H1 (cell line): ENCODE results near the gene MFSD2A. TPM values are rescaled to one million over a fixed set of nuclear protein-coding genes. Genes with fewer than 3 reads are reported as not detected.

Experiments used
- CTCF ChIA-PET: fragments of 300-600 bp; sonication (Branson Sonifier 250); formaldehyde crosslinking; loops from one replicate; lab custom pipeline; 2021; ENCODE audit not compliant: partially characterized antibody; lab: Charles Lee
- POLR2A ChIA-PET: fragments of 300-600 bp; sonication (Branson Sonifier 250); formaldehyde crosslinking; loops from one replicate; lab custom pipeline; 2021; ENCODE audit warnings: inconsistent platforms; ENCODE audit not compliant: partially characterized antibody; lab: Charles Lee
- DNase-seq, 2 experiments: peaks; one replicate each; pipeline versions ENCODE4 v3.0.0 to v3.0.0-alpha.2; 2010 to 2022; ENCODE audit warnings: low spot score in 2 of 2, low read depth in 1 of 2, mixed read lengths in 1 of 2
- FAIRE-seq: peaks from 2 replicates; lab custom pipeline; 2011; peaks lifted over from hg19 to GRCh38; lab: Jason Lieb, UNC
- H2AFZ ChIP-seq: 2 replicates; pipeline ENCODE4 v1.8.1; 2012; ENCODE audit warnings: low read length, inconsistent platforms
- H2AK5ac ChIP-seq: 2 replicates; pipeline ENCODE4 v1.6.1; 2013; ENCODE audit warnings: low read depth, low read length
- H2BK120ac ChIP-seq: replicated peaks from 2 replicates; pipeline ENCODE3; 2013; ENCODE audit warnings: low read depth, low read length, inconsistent platforms
- H2BK12ac ChIP-seq: 2 replicates; pipeline ENCODE4 v1.6.1; 2013; ENCODE audit warnings: low read depth, low read length
- H2BK15ac ChIP-seq: 2 replicates; pipeline ENCODE4 v1.6.1; 2013; ENCODE audit warnings: low read length
- H2BK20ac ChIP-seq: 2 replicates; pipeline ENCODE4 v1.6.1; 2013; ENCODE audit warnings: low read length
- H2BK5ac ChIP-seq: 2 replicates; pipeline ENCODE4 v1.6.1; 2013; ENCODE audit warnings: low read depth, low read length
- H3K14ac ChIP-seq: 2 replicates; pipeline ENCODE4 v1.6.1; 2013; ENCODE audit warnings: inconsistent platforms; ENCODE audit not compliant: insufficient read length
- H3K18ac ChIP-seq: 2 replicates; pipeline ENCODE4 v1.6.1; 2013; ENCODE audit warnings: low read length; ENCODE audit errors: extremely low read depth
- H3K23ac ChIP-seq: 2 replicates; pipeline ENCODE4 v1.6.1; 2013; ENCODE audit warnings: inconsistent platforms; ENCODE audit not compliant: insufficient read length
- H3K23me2 ChIP-seq: 2 replicates; pipeline ENCODE4 v1.6.1; 2013; ENCODE audit warnings: low read depth, low read length
- H3K27ac ChIP-seq: 2 replicates; pipeline ENCODE4 v1.6.1; 2011; ENCODE audit warnings: low read depth, low read length, inconsistent platforms
- H3K27me3 ChIP-seq, 4 experiments: replicated peaks in 1 of 4; 1 replicate in 1 of 4; 2 replicates in 3 of 4; pipeline versions ENCODE4 v1.6.1 to v1.8.1; 2011 to 2013; ENCODE audit warnings: low read length in 3 of 4, mild to moderate bottlenecking in 3 of 4, inconsistent platforms in 2 of 4, mixed read lengths in 2 of 4, moderate library complexity in 1 of 4; ENCODE audit not compliant: control insufficient read depth in 3 of 4, insufficient read depth in 3 of 4; ENCODE audit errors: extremely low read depth in 1 of 4
- H3K36me3 ChIP-seq, 4 experiments: 2 replicates each; pipeline versions ENCODE4 v1.6.1 to v1.8.1; 2011 to 2013; ENCODE audit warnings: mild to moderate bottlenecking in 4 of 4, low read length in 3 of 4, moderate library complexity in 2 of 4, control low read depth in 1 of 4, inconsistent platforms in 1 of 4; ENCODE audit not compliant: insufficient read depth in 4 of 4, control insufficient read depth in 2 of 4
- H3K4ac ChIP-seq: replicated peaks from 2 replicates; pipeline ENCODE3; 2013; ENCODE audit warnings: low read length, low read depth, mixed read lengths, inconsistent platforms; ENCODE audit not compliant: insufficient read length
- H3K4me1 ChIP-seq, 4 experiments: replicated peaks in 1 of 4; 1 replicate in 1 of 4; 2 replicates in 3 of 4; pipeline versions ENCODE4 v1.6.1 to v1.8.1; 2011 to 2013; ENCODE audit warnings: low read length in 3 of 4, inconsistent platforms in 2 of 4, mixed read lengths in 1 of 4; ENCODE audit not compliant: insufficient read depth in 4 of 4, control insufficient read depth in 3 of 4
- H3K4me2 ChIP-seq, 2 experiments: 2 replicates each; pipeline versions ENCODE4 v1.6.1 to v1.8.1; 2011 to 2013; ENCODE audit warnings: low read depth in 2 of 2, low read length in 2 of 2, control low read depth in 1 of 2, inconsistent platforms in 1 of 2, mild to moderate bottlenecking in 1 of 2; ENCODE audit not compliant: insufficient read depth in 1 of 2
- H3K4me3 ChIP-seq, 4 experiments: fragments of 200-600, 300-600 bp in 1 of 4; sonication (generic), shearing (Covaris generic), sonication (Bioruptor Twin) in 1 of 4; 2 replicates each; pipeline versions ENCODE4 v1.5.1 to v1.8.1; 2011 to 2016; ENCODE audit warnings: low read length in 4 of 4, low read depth in 3 of 4, control low read depth in 2 of 4, inconsistent platforms in 2 of 4, mild to moderate bottlenecking in 2 of 4, mixed read lengths in 1 of 4, moderate library complexity in 1 of 4; ENCODE audit not compliant: insufficient read depth in 2 of 4; ENCODE audit errors: extremely low read depth in 1 of 4
- H3K56ac ChIP-seq: replicated peaks from 2 replicates; pipeline ENCODE3; 2013; ENCODE audit warnings: low read depth, mild to moderate bottlenecking, mixed read lengths, low read length, inconsistent platforms; ENCODE audit not compliant: insufficient read length
- H3K79me1 ChIP-seq: 2 replicates; pipeline ENCODE4 v1.6.1; 2013; ENCODE audit warnings: low read depth, low read length, control low read depth
- H3K79me2 ChIP-seq, 2 experiments: 2 replicates each; pipeline versions ENCODE4 v1.6.1 to v1.8.1; 2012 to 2013; ENCODE audit warnings: low read length in 2 of 2, mild to moderate bottlenecking in 2 of 2, inconsistent platforms in 1 of 2; ENCODE audit not compliant: insufficient read depth in 2 of 2, control insufficient read depth in 1 of 2
- H3K9ac ChIP-seq, 4 experiments: replicated peaks in 1 of 4; 1 replicate in 1 of 4; 2 replicates in 3 of 4; pipeline versions ENCODE4 v1.6.1 to v1.8.1; 2011 to 2013; ENCODE audit warnings: low read depth in 3 of 4, low read length in 3 of 4, control low read depth in 2 of 4, mild to moderate bottlenecking in 2 of 4, moderate library complexity in 2 of 4, inconsistent platforms in 1 of 4; ENCODE audit errors: extremely low read depth in 1 of 4
- H3K9me3 ChIP-seq, 2 experiments: 2 replicates each; pipeline versions ENCODE4 v1.6.1 to v1.8.1; 2012 to 2013; ENCODE audit warnings: mild to moderate bottlenecking in 2 of 2, moderate library complexity in 2 of 2, control low read depth in 1 of 2, inconsistent platforms in 1 of 2, low read depth in 1 of 2, low read length in 1 of 2, mixed read lengths in 1 of 2; ENCODE audit not compliant: insufficient read depth in 2 of 2
- H4K20me1 ChIP-seq, 2 experiments: replicated peaks in 1 of 2; 2 replicates each; pipeline versions ENCODE3 to v1.8.1; 2011 to 2013; ENCODE audit warnings: inconsistent platforms in 2 of 2, low read length in 2 of 2, mild to moderate bottlenecking in 1 of 2; ENCODE audit not compliant: insufficient read depth in 2 of 2, control insufficient read depth in 1 of 2
- H4K5ac ChIP-seq: 2 replicates; pipeline ENCODE4 v1.6.1; 2013; ENCODE audit warnings: low read length, low read depth, mixed read lengths, inconsistent platforms; ENCODE audit not compliant: insufficient read length
- H4K8ac ChIP-seq: 2 replicates; pipeline ENCODE4 v1.8.0; 2013; ENCODE audit warnings: mild to moderate bottlenecking, moderate library complexity, low read length, inconsistent platforms; ENCODE audit not compliant: insufficient read depth; ENCODE audit errors: extremely low read depth
- H4K91ac ChIP-seq: replicated peaks from 2 replicates; pipeline ENCODE3; 2013; ENCODE audit warnings: low read length, mixed read lengths, inconsistent platforms; ENCODE audit not compliant: insufficient read length
- ATF2 ChIP-seq: IDR thresholded peaks from 2 replicates; pipeline ENCODE4 v1.6.1; 2012; ENCODE audit warnings: low read length, inconsistent platforms
- CBX8 ChIP-seq: fragments of 300-800, 300-1000 bp; sonication (generic); IDR thresholded peaks from 2 replicates; pipeline ENCODE4 v1.7.1; 2016; ENCODE audit warnings: low read depth, low read length, borderline replicate concordance
- CREB1 ChIP-seq: IDR thresholded peaks from 2 replicates; pipeline ENCODE4 v1.6.1; 2012; ENCODE audit warnings: inconsistent platforms
- KDM5A ChIP-seq: fragments of 200-600 bp; IDR thresholded peaks from 2 replicates; pipeline ENCODE4 v1.7.1; 2012; ENCODE audit warnings: mild to moderate bottlenecking, low read length, inconsistent platforms, mixed read lengths
- RNF2 ChIP-seq: fragments of 200-900, 300-1000 bp; sonication (generic); IDR thresholded peaks from 2 replicates; pipeline ENCODE4 v1.7.1; 2016; ENCODE audit warnings: borderline replicate concordance, low read depth, mild to moderate bottlenecking, antibody characterized with exemption, low read length; ENCODE audit not compliant: poor library complexity, severe bottlenecking; ENCODE audit errors: missing control alignments
- SAP30 ChIP-seq: fragments of 300-600 bp; sonication (generic); IDR thresholded peaks from 2 replicates; pipeline ENCODE4 v1.7.1; 2012; ENCODE audit warnings: low read length, moderate library complexity, mild to moderate bottlenecking, inconsistent platforms; ENCODE audit not compliant: insufficient read depth, insufficient replicate concordance
- SP1 ChIP-seq: IDR thresholded peaks from 2 replicates; pipeline ENCODE4 v1.6.1; 2011; ENCODE audit warnings: low read depth, low read length
- SP4 ChIP-seq: IDR thresholded peaks from 2 replicates; pipeline ENCODE4 v1.6.1; 2012; ENCODE audit warnings: low read length, inconsistent platforms
- TAF7 ChIP-seq: optimal IDR thresholded peaks from 2 replicates; pipeline ENCODE3; 2011; ENCODE audit warnings: low read depth, mild to moderate bottlenecking, inconsistent platforms, low read length, moderate library complexity, borderline replicate concordance
- WGBS, 2 experiments: shearing (Covaris generic) in 1 of 2; methylation state at CpG; one replicate each; pipeline versions ENCODE4 v1.1.6 to v1.1.7; 2013 to 2015; ENCODE audit warnings: low lambda C conversion rate in 2 of 2, mixed read lengths in 2 of 2, inconsistent platforms in 1 of 2, low coverage in 1 of 2, missing lambda C conversion rate in 1 of 2; ENCODE audit not compliant: insufficient replicate concordance in 2 of 2, insufficient coverage in 1 of 2, insufficient read length in 1 of 2; ENCODE audit errors: extremely low coverage in 1 of 2, missing lambda C conversion rate in 1 of 2; 5-methylcytosine and 5-hydroxymethylcytosine counted together
- polyA plus RNA-seq, 7 experiments: library from polyadenylated mRNA; depleted of rRNA in 3 of 7; stranded (reverse) in 5 of 7; unstranded in 2 of 7; fragments of >200 nt in 5 of 7; fragments of 200-250 nt in 2 of 7; gene quantifications; 1 replicate in 5 of 7; 2 replicates in 1 of 7; 4 replicates in 1 of 7; pipeline versions ENCODE4 v1.2.1 to v1.2.3, GENCODE V29; 2011 to 2013; ENCODE audit warnings: missing spikeins in 2 of 7, mixed read lengths in 2 of 7
- total RNA-seq: library from RNA; stranded (reverse); fragmentation: NEBNext Ultra II Directional; extraction: Animal tissue kit (Norgen Biotek cat#: 25700); gene quantifications from 2 replicates; pipeline ENCODE4 v1.2.1, GENCODE V29; 2021
- TF ChIP-seq, protein P1 (sequence below): IDR thresholded peaks from 2 replicates; pipeline ENCODE4 v1.6.1; 2011; ENCODE audit warnings: low read length, improper control_type of control experiment

MFSD2A gene
- total and polyA plus RNA-seq, 2 of the 8 experiments (the other 6 are each of a cell fraction or from before 2014, with no cell fraction given), result 18.3 to 25.9 TPM

DNA sequence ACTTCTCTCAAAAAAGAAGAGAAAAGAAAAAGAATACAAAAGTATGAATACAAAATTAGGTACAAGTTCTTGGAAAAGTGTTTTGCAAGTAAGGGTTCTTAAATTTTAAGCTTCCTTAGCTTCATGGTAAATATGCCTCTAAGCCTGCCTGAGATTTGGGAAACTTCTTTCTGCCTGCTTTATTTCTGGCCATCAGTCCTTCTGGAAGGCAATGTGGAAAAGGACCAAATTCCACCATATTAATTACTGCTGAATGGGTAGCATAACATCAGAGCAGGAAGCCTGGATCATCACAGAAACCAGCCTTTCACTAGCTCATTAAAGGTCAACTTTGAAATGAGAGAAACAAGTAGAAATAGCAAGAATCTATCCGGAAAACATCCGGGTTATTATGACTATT, 46.5 kb downstream of the MFSD2A start:
- FAIRE-seq (no peak), DNase-seq (no peak)
- Histone ChIP-seq H4K8ac (no peak overlapping the region), H3K4me1 (no peaks in the 10 kb centered on the region), H3K4ac (no peak overlapping the region), H3K9ac (no peak overlapping the region), H3K79me2 (no peaks in the 10 kb centered on the region), H4K5ac (no peak overlapping the region), H2BK5ac (no peak overlapping the region), H3K23me2 (no peaks in the 10 kb centered on the region), H3K23ac (no peak overlapping the region), H2BK12ac (no peak overlapping the region), H3K27me3 (no peaks in the 10 kb centered on the region), H2BK15ac (no peak overlapping the region), H3K36me3 (no peaks in the 10 kb centered on the region), H3K14ac (no peak overlapping the region), H3K4me3 (no peak overlapping the region), H3K9me3 (peaks cover 0 to 12% of the 10 kb centered on the region in 2 experiments; a peak in 1 of 4 replicates), H4K20me1 (no peaks in the 10 kb centered on the region), H2AK5ac (no peak overlapping the region), H2BK120ac (no peak overlapping the region), H3K56ac (no peak overlapping the region), H2AFZ (no peak overlapping the region), H3K18ac (no peak overlapping the region), H3K79me1 (no peaks in the 10 kb centered on the region), H3K27ac (no peak overlapping the region), H3K4me2 (no peak overlapping the region), H4K91ac (no peak overlapping the region), H2BK20ac (no peak overlapping the region)
- POLR2A ChIA-PET, result interaction anchor here (0.7 to 1.8 kb wide), 2 partner anchors 39 to 225 kb away, joined by 3 to 5 read pairs; partner anchors contain the start of gene CAP1
- WGBS, 2 experiments, result 92% methylated on average over 2 of the region's 2 CpGs; no CpG with 5 or more reads in 1 of the 2 experiments
- CTCF ChIA-PET, result interaction anchor here (0.6 to 1.3 kb wide), 7 partner anchors 24 to 82 kb away, joined by 3 to 4 read pairs (median 3); no protein-coding TSS in a partner anchor
- no peak for TF ChIP-seq SP1
- TF ChIP-seq SP4, result no peak
- no peak for TF ChIP-seq ATF2
- no peak for TF ChIP-seq KDM5A
- TF ChIP-seq SAP30, result no peak
- TF ChIP-seq TAF7, result no peak
- no peak for TF ChIP-seq RNF2
- TF ChIP-seq CREB1, result no peak
- no peak for TF ChIP-seq CBX8
- TF ChIP-seq, protein P1, sequence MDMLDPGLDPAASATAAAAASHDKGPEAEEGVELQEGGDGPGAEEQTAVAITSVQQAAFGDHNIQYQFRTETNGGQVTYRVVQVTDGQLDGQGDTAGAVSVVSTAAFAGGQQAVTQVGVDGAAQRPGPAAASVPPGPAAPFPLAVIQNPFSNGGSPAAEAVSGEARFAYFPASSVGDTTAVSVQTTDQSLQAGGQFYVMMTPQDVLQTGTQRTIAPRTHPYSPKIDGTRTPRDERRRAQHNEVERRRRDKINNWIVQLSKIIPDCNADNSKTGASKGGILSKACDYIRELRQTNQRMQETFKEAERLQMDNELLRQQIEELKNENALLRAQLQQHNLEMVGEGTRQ, result no peak
